Neural crest cell (in vitro differentiated cells): ENCODE measurements around the gene MYOCD. TPM values are rescaled to one million over a fixed set of nuclear protein-coding genes. Genes with fewer than 3 reads are reported as not detected.

Experiments used
- DNase-seq: peaks from one replicate; pipeline ENCODE4 v3.0.0; 2021; ENCODE audit warnings: low read depth, mixed read lengths, low spot score
- H3K27ac Mint-ChIP-seq: one replicate; pipeline ENCODE4 v1.8.0; 2021; ENCODE audit warnings: mild to moderate bottlenecking, mixed read lengths; ENCODE audit not compliant: unreplicated experiment
- H3K27me3 Mint-ChIP-seq: 2 replicates; pipeline ENCODE4 v1.8.0; 2021; ENCODE audit warnings: low read depth, mild to moderate bottlenecking, mixed read lengths
- H3K36me3 Mint-ChIP-seq: 2 replicates; pipeline ENCODE4 v1.8.0; 2021; ENCODE audit warnings: low read depth, mild to moderate bottlenecking, mixed read lengths
- H3K4me1 Mint-ChIP-seq: 2 replicates; pipeline ENCODE4 v1.8.0; 2021; ENCODE audit warnings: mixed read lengths
- H3K4me3 Mint-ChIP-seq: one replicate; pipeline ENCODE4 v1.8.0; 2021; ENCODE audit warnings: mild to moderate bottlenecking, mixed read lengths
- H3K9me3 Mint-ChIP-seq: 2 replicates; pipeline ENCODE4 v1.8.0; 2021; ENCODE audit warnings: mixed read lengths
- total RNA-seq: library from RNA; stranded (reverse); gene quantifications from 2 replicates; pipeline ENCODE4 v1.2.1, GENCODE V29; 2021
- TF ChIP-seq, protein P1 (sequence below): fragments of 200-600 bp; sonication (generic); conservative IDR thresholded peaks from 2 replicates; pipeline ENCODE4 v1.5.0; 2021; ENCODE audit warnings: antibody characterized with exemption, mild to moderate bottlenecking

MYOCD gene
- total RNA-seq, 1 donor from 2014 or later = 0.09 TPM

- Mint-ChIP-seq H3K27me3 (peaks cover 3% of the 10 kb centered on the region), H3K27ac (no peak overlapping the region), H3K36me3 (no peaks in the 10 kb centered on the region), H3K4me3 (no peak overlapping the region), H3K4me1 (no peaks in the 10 kb centered on the region), H3K9me3 (no peaks in the 10 kb centered on the region)
- DNase-seq = no peak
- TF ChIP-seq, protein P1, sequence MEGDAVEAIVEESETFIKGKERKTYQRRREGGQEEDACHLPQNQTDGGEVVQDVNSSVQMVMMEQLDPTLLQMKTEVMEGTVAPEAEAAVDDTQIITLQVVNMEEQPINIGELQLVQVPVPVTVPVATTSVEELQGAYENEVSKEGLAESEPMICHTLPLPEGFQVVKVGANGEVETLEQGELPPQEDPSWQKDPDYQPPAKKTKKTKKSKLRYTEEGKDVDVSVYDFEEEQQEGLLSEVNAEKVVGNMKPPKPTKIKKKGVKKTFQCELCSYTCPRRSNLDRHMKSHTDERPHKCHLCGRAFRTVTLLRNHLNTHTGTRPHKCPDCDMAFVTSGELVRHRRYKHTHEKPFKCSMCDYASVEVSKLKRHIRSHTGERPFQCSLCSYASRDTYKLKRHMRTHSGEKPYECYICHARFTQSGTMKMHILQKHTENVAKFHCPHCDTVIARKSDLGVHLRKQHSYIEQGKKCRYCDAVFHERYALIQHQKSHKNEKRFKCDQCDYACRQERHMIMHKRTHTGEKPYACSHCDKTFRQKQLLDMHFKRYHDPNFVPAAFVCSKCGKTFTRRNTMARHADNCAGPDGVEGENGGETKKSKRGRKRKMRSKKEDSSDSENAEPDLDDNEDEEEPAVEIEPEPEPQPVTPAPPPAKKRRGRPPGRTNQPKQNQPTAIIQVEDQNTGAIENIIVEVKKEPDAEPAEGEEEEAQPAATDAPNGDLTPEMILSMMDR = no peak
These were observed 46.7 kb downstream of the MYOCD start for GRCh38 chr17:12712415-12712814.

- H3K36me3 Mint-ChIP-seq = no peaks in the 10 kb centered on the region
- H3K27me3 Mint-ChIP-seq = peaks cover 3% of the 10 kb centered on the region
- no peak overlapping the region for H3K27ac Mint-ChIP-seq
- TF ChIP-seq, protein P1 = no peak
- no peaks in the 10 kb centered on the region for H3K9me3 Mint-ChIP-seq
- H3K4me1 Mint-ChIP-seq = no peaks in the 10 kb centered on the region
- no peak for DNase-seq
- H3K4me3 Mint-ChIP-seq = no peak overlapping the region
These were observed 47.3 kb downstream of the MYOCD start for GRCh38 chr17:12712941-12713340.

DNA sequence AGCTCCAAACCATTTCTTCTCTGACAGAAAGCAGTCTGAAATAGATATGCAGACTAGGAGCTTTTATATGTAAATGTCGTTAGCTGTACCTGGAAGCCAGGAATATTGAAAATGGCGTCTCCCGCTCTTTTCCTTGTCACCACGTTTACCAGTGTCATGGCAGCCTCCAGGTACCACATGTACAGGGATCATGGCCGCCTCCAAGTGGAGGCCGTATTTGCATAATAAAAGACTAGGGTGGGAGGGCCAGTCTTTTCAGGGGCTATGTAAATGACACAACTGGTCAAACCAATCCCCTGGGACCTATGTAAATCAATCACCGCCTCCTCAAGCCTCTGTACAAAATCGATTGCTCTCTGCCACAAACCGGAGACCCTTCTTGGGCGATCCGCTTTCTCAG, 54.3 kb downstream of the MYOCD start:
- no peak for DNase-seq
- no peak overlapping the region for H3K27ac Mint-ChIP-seq
- no peaks in the 10 kb centered on the region for H3K4me1 Mint-ChIP-seq
- no peaks in the 10 kb centered on the region for H3K36me3 Mint-ChIP-seq
- TF ChIP-seq, protein P1 = no peak
- peaks cover 8% of the 10 kb centered on the region for H3K9me3 Mint-ChIP-seq
- H3K27me3 Mint-ChIP-seq = peaks cover under 1% of the 10 kb centered on the region
- no peak overlapping the region for H3K4me3 Mint-ChIP-seq

DNA sequence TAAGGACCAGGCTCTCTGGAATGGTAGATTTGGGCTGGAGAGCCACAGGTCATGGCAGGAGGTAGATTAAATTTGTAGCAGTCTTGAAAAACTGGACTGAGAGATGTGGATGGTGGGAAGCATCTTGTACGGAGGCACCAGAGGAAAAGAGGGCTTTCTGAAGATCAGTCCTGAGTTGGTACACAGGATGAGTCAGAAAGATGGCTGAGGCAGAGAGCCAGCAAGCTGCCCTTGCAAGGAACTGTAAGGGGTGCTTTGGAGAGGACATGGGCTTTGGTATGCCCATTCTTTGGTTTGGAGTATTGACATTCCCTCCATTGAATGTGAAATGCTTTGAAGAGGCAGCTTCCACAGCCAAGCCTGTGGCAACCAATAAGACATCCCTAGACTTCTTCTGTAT, 55.9 kb downstream of the MYOCD start:
- no peak for DNase-seq
- no peak overlapping the region for H3K27ac Mint-ChIP-seq
- no peak overlapping the region for H3K4me3 Mint-ChIP-seq
- H3K9me3 Mint-ChIP-seq = peaks cover 8% of the 10 kb centered on the region
- H3K36me3 Mint-ChIP-seq = no peaks in the 10 kb centered on the region
- TF ChIP-seq, protein P1 = no peak
- no peaks in the 10 kb centered on the region for H3K27me3 Mint-ChIP-seq
- no peaks in the 10 kb centered on the region for H3K4me1 Mint-ChIP-seq

DNA sequence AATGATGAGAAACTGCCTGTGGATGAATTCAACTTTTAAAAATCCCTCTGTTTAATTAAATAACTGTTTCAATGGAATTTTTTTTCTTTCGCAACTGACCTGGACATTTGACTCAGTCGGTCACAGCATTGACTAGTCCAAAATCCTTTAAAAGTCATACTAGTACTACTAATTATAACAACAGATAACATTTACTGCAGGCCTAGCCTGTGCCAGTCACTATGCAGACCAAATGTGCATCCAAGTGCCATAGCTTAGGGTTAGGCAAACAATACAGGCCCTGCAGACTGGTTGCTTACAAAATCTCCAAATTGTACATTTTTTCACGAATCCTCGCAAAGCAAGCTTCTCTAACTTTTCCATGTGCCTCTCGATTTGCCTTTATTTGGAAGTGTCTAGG, 56.6 kb downstream of the MYOCD start:
- no peaks in the 10 kb centered on the region for H3K36me3 Mint-ChIP-seq
- no peak overlapping the region for H3K27ac Mint-ChIP-seq
- DNase-seq = no peak
- H3K4me1 Mint-ChIP-seq = no peaks in the 10 kb centered on the region
- no peak overlapping the region for H3K4me3 Mint-ChIP-seq
- H3K27me3 Mint-ChIP-seq = no peaks in the 10 kb centered on the region
- TF ChIP-seq, protein P1 = no peak
- H3K9me3 Mint-ChIP-seq = peaks cover 8% of the 10 kb centered on the region

- Mint-ChIP-seq H3K4me3 (no peak overlapping the region), H3K27me3 (no peaks in the 10 kb centered on the region), H3K27ac (no peak overlapping the region), H3K4me1 (no peaks in the 10 kb centered on the region), H3K9me3 (peaks cover 2% of the 10 kb centered on the region), H3K36me3 (no peaks in the 10 kb centered on the region)
- DNase-seq = no peak
- TF ChIP-seq, protein P1 = no peak
These were observed 60.4 kb downstream of the MYOCD start for GRCh38 chr17:12726131-12726530.
